Effector memory CD8-positive, alpha-beta T cell (primary cell): ENCODE results near the gene GPR137.
"Not testable (repeated sequence)": the region's sequence is repeated elsewhere in the genome, so short reads cannot be mapped to it uniquely, and the experiment has no call there.

Source experiments
- ATAC-seq: fragments of 150-1000 bp; cut with Tn5 transposase; replicated peaks from 2 replicates; pipeline ENCODE4 v1.10.0; 2021; ENCODE audit warnings: mild to moderate bottlenecking, moderate library complexity
- DNase-seq, 3 experiments: peaks; one replicate each; pipeline ENCODE4 v3.0.0; 2021
- H3K27ac Mint-ChIP-seq, 2 donors: one replicate each; pipeline ENCODE4 v1.8.0; 2022; ENCODE audit warnings: mild to moderate bottlenecking in 2 of 2, mixed read lengths in 2 of 2, moderate library complexity in 2 of 2
- H3K27me3 Mint-ChIP-seq, 2 donors: one replicate each; pipeline ENCODE4 v1.8.0; 2022; ENCODE audit warnings: mixed read lengths in 2 of 2
- H3K36me3 Mint-ChIP-seq: one replicate; pipeline ENCODE4 v1.8.0; 2022; ENCODE audit warnings: mild to moderate bottlenecking, moderate library complexity, mixed read lengths; ENCODE audit not compliant: insufficient read depth
- H3K4me1 Mint-ChIP-seq, 2 donors: one replicate each; pipeline ENCODE4 v1.8.0; 2022; ENCODE audit warnings: low read depth in 2 of 2, mixed read lengths in 2 of 2
- H3K4me3 Mint-ChIP-seq, 2 donors: one replicate each; pipeline ENCODE4 v1.8.0; 2022; ENCODE audit warnings: mild to moderate bottlenecking in 2 of 2, mixed read lengths in 2 of 2, moderate library complexity in 2 of 2
- H3K9me3 Mint-ChIP-seq, 2 donors: one replicate each; pipeline ENCODE4 v1.8.0; 2022; ENCODE audit warnings: mixed read lengths in 2 of 2

The GPR137 gene

DNA sequence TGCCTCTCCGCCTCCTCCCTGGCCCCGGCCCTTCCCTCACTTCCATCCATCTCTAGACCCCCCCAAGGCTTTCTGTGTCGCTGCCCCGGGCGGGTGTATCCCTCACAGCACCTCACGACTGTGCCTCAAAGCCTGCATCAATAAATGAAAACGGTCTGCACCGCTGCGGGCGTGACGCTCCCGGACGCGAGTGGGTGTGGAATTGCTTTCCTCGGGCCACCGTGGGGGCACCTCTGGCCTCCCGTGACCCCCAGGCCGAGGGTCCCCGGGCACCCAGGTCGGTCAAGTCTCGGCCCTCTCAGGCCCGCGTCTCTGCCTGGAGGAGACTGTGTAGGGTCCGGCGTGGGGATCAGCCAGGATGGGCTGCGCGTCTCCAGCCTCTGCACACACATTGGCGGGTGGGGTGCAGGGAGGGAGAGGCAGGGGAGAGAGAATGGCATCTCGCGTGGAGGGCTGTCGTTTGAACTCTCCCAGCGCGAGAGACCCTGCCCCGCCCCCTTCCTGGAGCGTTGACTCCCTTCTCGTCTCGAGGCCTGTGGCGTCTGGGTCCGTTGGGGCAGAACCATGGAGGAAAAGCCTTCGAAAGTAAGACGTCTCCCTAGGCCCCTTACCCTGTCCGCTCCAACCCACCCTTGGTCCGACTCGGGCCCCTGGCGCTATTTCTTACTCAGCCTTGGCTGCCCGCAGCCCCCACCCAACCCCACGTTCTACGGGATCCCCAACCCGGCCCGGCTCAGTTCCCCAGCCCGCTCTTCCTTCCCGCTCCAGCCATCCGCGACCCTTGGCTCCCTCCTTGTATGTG lies 14.4 kb downstream of the GPR137 start, which contains the start of gene CATSPERZ:
CATSPERZ (plus strand) TSS at position 512 of the 802 bp plus-strand sequence; CDS start at position 565, 53 bp downstream.
- ATAC-seq (no peak), DNase-seq (no peak)
- peaks cover 49 to 61% of the 10 kb centered on the region in 2 donors for H3K27me3 Mint-ChIP-seq
- peak within 1 kb of the TSS; percentile 77 to 88 for H3K27ac Mint-ChIP-seq
- H3K36me3 Mint-ChIP-seq, result peaks cover 20% of the 10 kb centered on the region
- peaks cover 25 to 32% of the 10 kb centered on the region in 2 donors for H3K4me1 Mint-ChIP-seq
- peak within 1 kb of the TSS; percentile 75 to 82 for H3K4me3 Mint-ChIP-seq
- no peaks in the 10 kb centered on the region for H3K9me3 Mint-ChIP-seq

DNA sequence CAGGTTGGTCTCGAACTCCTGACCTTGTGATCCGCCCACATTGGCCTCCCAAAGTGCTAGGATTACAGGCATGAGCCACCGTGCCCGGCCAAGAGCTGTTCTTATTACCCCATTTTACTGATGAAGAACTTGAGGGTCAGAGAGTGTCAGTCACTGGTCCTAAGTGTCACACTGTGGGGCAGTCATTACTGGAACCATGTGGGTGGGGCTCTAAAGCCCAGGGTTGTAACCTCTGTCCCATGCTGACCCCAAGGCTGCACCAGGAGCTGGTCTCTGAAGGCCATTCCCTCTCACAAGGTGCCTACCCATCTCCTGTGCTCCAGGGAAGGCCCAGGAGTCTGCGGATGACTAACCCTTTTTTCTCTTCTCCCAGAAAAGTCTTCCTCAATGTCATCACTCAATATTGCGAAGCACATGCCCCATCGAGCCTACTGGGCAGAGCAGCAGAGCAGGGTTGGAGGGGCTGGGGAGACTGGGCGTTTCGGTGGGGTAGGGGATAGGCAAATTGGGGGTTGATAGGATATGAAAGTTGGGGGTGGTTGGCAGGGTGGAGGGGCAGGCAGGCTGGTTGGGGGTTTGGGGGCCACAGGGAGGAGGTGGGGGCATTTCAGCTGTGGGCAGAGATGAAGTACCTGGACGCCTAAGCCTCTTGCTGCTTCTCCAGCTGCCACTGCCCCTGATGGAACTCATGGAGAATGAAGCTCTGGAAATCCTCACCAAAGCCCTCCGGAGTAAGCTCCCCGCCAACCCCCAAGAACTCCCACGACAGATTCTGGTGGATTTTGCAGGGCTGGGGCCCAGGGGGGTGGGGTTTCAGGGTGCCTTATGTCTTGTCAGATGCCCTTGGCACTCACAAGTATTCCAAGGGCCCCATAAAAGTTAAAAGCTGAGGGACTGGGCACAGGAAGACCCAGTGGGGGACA lies 17.7 kb downstream of the GPR137 start:
- ATAC-seq, result no peak
- H3K4me1 Mint-ChIP-seq, result peaks cover 28 to 32% of the 10 kb centered on the region in 2 donors
- H3K9me3 Mint-ChIP-seq, result no peaks in the 10 kb centered on the region
- H3K27me3 Mint-ChIP-seq, result peaks cover 16 to 28% of the 10 kb centered on the region in 2 donors
- peaks cover 27% of the 10 kb centered on the region for H3K36me3 Mint-ChIP-seq
- DNase-seq, result no peak
- H3K27ac Mint-ChIP-seq, result peak overlapping the region in 1 of 2 donors; percentile 96
- H3K4me3 Mint-ChIP-seq, result peak overlapping the region in 1 of 2 donors; percentile 95

DNA sequence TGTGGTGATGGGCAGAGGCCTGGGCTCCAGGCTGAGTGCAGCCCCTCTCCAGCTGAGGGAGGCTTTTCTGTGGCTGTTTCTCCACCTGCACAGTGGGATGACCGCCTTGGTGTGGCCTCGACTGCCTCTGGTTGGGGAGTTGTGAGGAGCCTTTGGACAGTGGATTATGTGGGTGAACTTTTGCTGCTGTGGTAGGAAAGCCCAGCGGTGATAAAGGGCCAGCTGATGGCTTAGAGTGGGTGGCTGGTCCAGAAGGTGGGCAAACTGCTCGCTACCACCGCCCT lies 18.3 kb downstream of the GPR137 start:
- H3K4me3 Mint-ChIP-seq, result peak overlapping the region; percentile 95 to 98
- peaks cover 28 to 32% of the 10 kb centered on the region in 2 donors for H3K4me1 Mint-ChIP-seq
- no peak for ATAC-seq

DNA sequence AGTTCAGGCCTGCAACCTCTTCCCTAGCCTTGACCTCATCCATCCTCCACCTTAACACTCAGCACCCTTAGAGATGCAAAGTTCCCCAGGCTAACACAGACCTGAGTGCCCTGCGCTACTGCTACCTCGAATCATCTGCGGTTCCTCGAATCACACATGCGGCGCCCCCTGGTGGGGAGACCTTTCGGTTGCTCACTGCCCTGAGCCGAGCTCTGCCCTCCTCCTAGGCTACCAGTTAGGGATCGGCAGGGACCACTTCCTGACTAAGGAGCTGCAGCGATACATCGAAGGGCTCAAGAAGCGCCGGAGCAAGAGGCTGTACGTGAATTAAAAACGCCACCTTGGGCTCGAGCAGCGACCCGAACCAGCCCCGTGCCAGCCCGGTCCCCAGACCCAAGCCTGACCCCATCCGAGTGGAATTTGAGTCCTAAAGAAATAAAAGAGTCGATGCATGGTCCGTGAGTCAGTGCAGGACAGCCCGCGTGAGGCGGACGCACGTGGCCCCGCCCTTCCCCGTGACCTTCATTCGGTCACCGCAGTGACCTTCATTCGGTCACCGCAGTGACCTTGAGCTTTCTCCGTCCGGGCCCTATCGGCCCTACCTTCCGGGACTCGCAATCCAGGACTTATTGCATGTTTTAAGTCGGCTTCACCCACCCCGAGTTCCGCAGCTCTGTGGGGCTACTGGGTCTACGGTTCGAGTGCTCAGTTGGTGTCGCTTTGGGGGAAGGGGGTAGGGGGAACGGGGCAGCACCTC lies 18.8 kb downstream of the GPR137 start:
- H3K27ac Mint-ChIP-seq, result peak overlapping the region; percentile 94 to 96
- H3K36me3 Mint-ChIP-seq, result peaks cover 27% of the 10 kb centered on the region
- H3K4me1 Mint-ChIP-seq, result peaks cover 28 to 30% of the 10 kb centered on the region in 2 donors
- no peaks in the 10 kb centered on the region for H3K9me3 Mint-ChIP-seq
- peak; percentile 94 to 96 (median 96) for DNase-seq
- peak; percentile 44 for ATAC-seq
- peak overlapping the region; percentile 95 to 98 for H3K4me3 Mint-ChIP-seq
- peaks cover 13 to 17% of the 10 kb centered on the region in 2 donors for H3K27me3 Mint-ChIP-seq

More for the DNA sequence above, 18.3 kb downstream of the GPR137 start:
- H3K27ac Mint-ChIP-seq, result peak overlapping the region; percentile 94 to 96
- no peaks in the 10 kb centered on the region for H3K9me3 Mint-ChIP-seq
- no peak for DNase-seq
- peaks cover 27% of the 10 kb centered on the region for H3K36me3 Mint-ChIP-seq
- H3K27me3 Mint-ChIP-seq, result peaks cover 14 to 22% of the 10 kb centered on the region in 2 donors

DNA sequence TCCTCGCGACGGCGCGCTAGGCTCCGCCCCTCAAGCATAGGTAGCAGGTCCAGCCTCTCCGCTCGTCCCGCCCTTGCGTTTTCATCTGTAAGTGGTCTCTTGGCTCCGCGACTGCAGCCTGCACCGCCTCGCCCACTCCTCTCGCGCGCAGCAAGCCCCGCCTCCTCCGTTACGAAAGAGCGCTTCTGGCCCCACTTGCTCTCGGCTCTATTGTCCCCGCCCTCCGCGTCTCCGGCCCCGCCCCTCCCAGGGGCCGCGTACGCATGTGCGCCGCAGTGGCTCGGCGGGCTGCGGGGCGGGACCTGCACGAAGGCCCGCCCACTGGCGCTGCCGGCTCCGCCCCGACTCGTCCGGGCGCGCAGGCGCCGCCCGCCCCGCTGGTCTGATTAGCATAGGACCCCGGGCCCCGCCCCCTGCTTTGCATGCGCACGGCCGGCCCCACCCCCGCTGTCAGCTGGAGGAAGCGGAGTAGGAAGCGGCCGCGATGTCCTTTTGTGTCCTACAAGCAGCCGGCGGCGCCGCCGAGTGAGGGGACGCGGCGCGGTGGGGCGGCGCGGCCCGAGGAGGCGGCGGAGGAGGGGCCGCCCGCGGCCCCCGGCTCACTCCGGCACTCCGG lies 19.5 kb downstream of the GPR137 start, which contains the start of gene ESRRA:
ESRRA (plus strand) TSS at position 450 of the 616 bp plus-strand sequence. CDS start 1,656 bp downstream, outside the sequence.
- DNase-seq (peak; percentile 98 to 99 (median 99)), ATAC-seq (peak; percentile 68)
- Mint-ChIP-seq H3K27ac (peak within 1 kb of the TSS; percentile 94 to 96), H3K9me3 (no peaks in the 10 kb centered on the region), H3K4me3 (peak within 1 kb of the TSS; percentile 97 to 98), H3K36me3 (peaks cover 30% of the 10 kb centered on the region), H3K27me3 (peaks cover 7 to 10% of the 10 kb centered on the region in 2 donors), H3K4me1 (peaks cover 24 to 26% of the 10 kb centered on the region in 2 donors)

DNA sequence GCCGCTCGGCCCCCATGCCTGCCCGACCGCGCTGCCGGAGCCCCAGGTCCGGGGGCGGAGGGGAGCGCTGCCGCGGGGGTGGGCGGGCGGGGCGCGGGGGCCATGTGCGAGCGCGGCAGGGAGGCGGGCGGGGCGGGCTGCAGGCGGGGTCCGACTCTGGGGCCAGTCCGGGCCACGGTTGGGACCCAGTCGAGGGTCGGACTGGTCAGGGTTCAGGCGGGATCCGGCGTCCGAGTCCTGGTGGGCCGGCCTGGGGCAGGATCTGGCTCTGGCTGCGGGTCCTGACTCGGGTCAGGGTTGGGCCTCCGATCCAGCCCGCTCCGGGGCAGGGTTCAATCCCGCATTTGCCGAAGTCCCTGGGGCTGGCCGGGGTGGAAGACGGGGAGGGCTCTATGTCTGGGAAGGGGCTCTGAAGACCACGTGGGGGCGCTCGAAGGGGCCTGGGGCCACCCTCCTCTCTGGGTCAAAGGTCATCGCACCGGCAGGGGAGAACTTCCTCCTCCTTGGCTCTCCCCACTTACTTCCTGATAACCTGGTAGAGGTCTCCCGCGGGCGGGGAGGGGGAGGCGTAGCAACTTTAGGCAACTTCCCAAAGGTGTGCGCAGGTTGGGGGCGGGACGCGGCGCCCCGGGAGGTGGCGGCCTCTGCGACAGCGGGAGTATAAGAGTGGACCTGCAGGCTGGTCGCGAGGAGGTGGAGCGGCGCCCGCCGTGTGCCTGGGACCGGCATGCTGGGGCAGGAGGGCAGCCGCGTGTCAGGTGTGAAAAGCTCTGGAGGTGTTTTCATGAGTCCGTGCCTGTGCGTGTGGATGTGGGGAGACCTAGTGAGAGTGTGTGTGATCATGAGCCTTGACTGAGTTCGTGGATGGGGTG lies 20.3 kb downstream of the GPR137 start:
- Mint-ChIP-seq H3K4me1 (peaks cover 17 to 22% of the 10 kb centered on the region in 2 donors), H3K9me3 (no peaks in the 10 kb centered on the region), H3K36me3 (peaks cover 33% of the 10 kb centered on the region), H3K27ac (peak overlapping the region; percentile 92 to 93), H3K4me3 (peak overlapping the region; percentile 97 to 98), H3K27me3 (peaks cover under 1 to 2% of the 10 kb centered on the region in 2 donors)
- DNase-seq (peak; percentile 37 to 46 (median 42)), ATAC-seq (peak; percentile 13)

DNA sequence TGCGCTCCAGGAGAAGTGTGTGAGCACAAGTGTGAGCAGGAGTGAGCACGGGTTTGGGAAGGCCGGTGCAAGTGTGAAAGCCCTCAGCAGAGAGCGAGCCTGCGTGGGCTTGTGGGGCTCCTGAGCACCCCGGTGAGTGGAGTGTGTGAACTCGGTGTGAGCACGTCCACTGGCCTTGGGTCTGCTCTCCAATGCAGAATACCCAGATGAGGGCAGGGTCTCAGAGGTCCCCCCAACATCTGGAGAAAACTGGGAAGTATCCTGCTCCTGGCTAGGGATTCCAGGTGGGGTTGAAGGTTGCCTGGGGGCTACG lies 20.9 kb downstream of the GPR137 start:
- ATAC-seq (no peak), DNase-seq (no peak)
- H3K27ac Mint-ChIP-seq, result peak overlapping the region; percentile 92 to 93
- peak overlapping the region; percentile 97 to 98 for H3K4me3 Mint-ChIP-seq
- no peaks in the 10 kb centered on the region for H3K27me3 Mint-ChIP-seq
- H3K9me3 Mint-ChIP-seq, result no peaks in the 10 kb centered on the region
- H3K36me3 Mint-ChIP-seq, result peaks cover 30% of the 10 kb centered on the region
- peaks cover 16 to 22% of the 10 kb centered on the region in 2 donors for H3K4me1 Mint-ChIP-seq

DNA sequence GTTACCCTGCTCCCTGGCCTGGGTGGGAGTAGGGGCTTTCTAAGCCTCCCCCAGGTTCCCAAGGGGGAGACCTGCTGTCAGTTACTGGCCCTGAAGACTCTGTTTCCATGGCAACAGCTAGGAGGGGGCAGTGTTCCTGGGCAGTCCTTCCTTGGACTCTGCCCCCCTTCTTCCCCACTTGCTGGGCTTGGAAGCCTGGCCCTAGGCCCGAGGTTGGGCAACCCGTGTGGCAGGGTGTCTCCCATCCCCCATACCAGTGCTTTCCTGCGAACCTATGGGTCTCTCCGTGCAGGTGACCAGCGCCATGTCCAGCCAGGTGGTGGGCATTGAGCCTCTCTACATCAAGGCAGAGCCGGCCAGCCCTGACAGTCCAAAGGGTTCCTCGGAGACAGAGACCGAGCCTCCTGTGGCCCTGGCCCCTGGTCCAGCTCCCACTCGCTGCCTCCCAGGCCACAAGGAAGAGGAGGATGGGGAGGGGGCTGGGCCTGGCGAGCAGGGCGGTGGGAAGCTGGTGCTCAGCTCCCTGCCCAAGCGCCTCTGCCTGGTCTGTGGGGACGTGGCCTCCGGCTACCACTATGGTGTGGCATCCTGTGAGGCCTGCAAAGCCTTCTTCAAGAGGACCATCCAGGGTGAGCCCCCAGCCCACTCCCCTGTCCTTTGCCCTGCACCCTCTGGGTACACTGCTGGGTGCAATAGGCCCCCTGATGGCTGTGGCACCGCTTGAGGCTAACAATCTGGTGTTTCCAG lies 21.4 kb downstream of the GPR137 start:
- Mint-ChIP-seq H3K4me3 (peak overlapping the region; percentile 97 to 98), H3K27me3 (no peaks in the 10 kb centered on the region), H3K27ac (peak overlapping the region in 1 of 2 donors; percentile 93), H3K4me1 (peaks cover 16 to 19% of the 10 kb centered on the region in 2 donors), H3K36me3 (peaks cover 26% of the 10 kb centered on the region), H3K9me3 (no peaks in the 10 kb centered on the region)
- no peak for DNase-seq
- no peak for ATAC-seq

DNA sequence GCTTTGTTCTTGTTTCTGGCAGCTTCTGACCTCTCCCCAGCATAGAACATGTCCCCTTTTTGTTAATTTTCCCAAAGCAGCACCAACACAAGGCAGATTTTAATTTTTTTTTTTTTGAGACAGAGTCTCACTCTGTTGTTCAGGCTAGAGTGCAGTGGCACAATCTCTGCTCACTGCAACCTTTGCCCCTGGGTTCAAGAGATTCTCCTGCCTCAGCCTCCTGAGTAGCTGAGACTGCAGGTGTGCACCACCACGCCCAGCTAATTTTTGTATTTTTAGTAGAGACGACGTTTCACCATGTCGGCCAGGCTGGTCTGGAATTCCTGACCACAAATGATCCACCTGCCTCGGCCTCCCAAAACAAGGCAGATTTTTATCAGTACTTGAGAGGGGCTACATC lies 22.1 kb downstream of the GPR137 start:
- H3K4me1 Mint-ChIP-seq, result peaks cover 21 to 24% of the 10 kb centered on the region in 2 donors
- not testable (repeated sequence) for H3K9me3 Mint-ChIP-seq, H3K27me3 Mint-ChIP-seq, DNase-seq, ATAC-seq
- H3K4me3 Mint-ChIP-seq, result peak overlapping the region; percentile 27 to 97
- H3K27ac Mint-ChIP-seq, result peak overlapping the region; percentile 31 to 93
- H3K36me3 Mint-ChIP-seq, result peaks cover 21% of the 10 kb centered on the region

DNA sequence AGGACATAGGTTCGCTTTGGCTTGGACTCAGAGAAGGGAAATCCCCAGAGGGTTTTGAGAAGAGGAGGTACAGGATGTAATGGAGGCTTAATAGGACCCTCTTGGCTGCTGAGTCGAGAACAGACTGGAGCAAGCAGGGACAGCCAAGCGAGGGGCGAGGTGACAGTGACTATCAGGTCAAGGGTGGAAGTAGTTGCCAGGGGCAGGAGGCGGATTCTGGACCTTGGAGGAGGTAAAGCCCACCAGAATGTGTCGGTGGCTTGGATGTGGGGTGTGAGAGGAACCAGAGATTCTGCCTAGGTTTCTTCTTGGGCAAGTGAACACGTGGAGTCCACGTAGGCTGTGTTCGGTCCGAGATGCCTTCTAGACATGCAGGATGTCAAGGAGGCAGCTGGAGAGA lies 27.3 kb downstream of the GPR137 start:
- Mint-ChIP-seq H3K36me3 (peaks cover 38% of the 10 kb centered on the region), H3K4me3 (no peak overlapping the region), H3K9me3 (no peaks in the 10 kb centered on the region), H3K27ac (peak overlapping the region; percentile 51 to 74), H3K27me3 (no peaks in the 10 kb centered on the region), H3K4me1 (peaks cover 25 to 26% of the 10 kb centered on the region in 2 donors)
- DNase-seq (no peak), ATAC-seq (no peak)

DNA sequence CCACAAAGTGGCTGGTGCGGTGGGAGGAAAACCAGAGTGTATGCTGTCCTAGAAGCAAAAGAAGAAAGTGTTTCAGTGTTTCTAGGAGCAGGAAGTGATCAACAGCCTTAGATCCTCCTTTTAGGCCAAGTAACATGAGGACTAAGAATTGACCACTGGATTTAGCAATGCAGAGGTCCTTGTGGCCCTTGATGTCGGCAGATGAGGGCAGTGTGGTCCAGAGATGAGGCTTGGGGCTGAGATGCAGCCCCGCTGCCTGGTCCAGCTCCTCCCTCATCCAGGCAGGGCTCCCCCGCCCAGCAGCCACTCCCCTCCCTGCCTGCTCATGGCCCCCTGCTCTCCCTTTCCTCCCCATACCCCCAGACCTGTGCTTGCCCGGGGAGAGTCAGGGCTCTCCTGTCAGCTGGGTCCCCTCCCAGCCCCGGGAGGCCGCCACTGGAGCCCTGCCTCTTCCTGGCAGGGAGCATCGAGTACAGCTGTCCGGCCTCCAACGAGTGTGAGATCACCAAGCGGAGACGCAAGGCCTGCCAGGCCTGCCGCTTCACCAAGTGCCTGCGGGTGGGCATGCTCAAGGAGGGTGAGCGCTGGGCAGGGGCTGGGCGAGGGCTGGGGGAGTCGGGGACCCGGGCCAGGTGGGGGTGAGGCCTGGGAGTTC lies 28.0 kb downstream of the GPR137 start:
- Mint-ChIP-seq H3K36me3 (peaks cover 45% of the 10 kb centered on the region), H3K27ac (peak overlapping the region; percentile 51 to 74), H3K4me1 (peaks cover 30 to 31% of the 10 kb centered on the region in 2 donors), H3K4me3 (no peak overlapping the region), H3K27me3 (no peaks in the 10 kb centered on the region), H3K9me3 (no peaks in the 10 kb centered on the region)
- no peak for ATAC-seq
- no peak for DNase-seq
